NCI-H1105 (cell line): ENCODE results near the gene CYP26A1.

Experiments
- DNase-seq: peaks from one replicate; lab custom pipeline; 2025; lab: John Stamatoyannopoulos, UW

CYP26A1 gene

GRCh38 chr10:93123766-93124165, 50.1 kb downstream of the CYP26A1 start:
- DNase-seq, result no peak

- no peak for DNase-seq
Observed at GRCh38 chr10:93124580-93125318, 51.1 kb downstream of the CYP26A1 start.

DNA sequence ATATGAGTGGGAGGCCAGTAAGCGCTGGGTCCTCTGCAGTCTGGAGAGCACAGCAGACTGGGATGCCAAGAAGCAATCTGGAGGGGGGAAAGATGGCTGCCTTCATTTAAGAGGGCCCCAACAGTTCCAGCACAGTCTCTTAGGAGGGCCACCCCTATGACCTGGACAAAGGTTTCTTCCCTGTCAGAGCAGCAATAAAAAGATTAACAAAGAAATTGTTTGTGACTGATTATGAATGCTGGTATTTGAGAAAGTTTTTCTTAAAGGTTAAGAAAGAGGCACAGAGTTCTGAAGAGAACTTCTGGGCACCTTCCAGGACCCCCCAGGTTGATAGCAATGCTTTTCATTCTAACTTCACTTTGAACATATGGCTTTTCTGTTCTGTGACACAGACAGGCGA, 52.3 kb downstream of the CYP26A1 start:
- DNase-seq, result no peak

DNA sequence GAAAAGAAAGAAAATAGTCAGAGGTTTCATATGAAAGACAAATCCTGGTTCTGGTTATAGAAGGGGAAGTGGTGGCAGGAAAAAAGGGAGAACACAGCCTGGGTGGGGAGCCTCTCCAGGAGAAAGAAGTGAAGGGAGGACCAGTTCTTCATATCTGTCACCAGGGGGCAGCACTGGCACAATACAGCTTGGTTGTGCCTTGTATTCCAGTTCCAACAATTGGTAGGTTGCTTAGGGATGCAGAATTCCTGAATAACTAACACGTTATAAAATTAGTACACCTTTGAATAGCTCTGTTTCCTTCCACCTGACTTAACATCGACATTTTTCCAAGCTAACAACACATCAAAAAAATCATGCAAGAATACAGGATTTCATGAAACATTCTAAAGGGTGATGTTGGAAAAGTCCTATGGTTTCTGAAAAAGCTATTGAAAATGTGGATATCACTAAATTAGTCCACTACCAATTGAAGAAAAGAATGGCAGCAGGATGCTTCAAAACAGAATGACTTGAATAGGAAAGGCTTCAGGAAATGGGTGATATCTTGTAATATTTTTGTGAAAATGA, 52.9 kb downstream of the CYP26A1 start:
- no peak for DNase-seq
